ENCODE results near the gene LPIN3. TPM values are rescaled to one million over a fixed set of nuclear protein-coding genes. Genes with fewer than 3 reads are reported as not detected.

LPIN3 gene
- total and polyA plus RNA-seq, 2 of the 4 experiments (the other 2 are of a cell fraction), result 2.3 to 8.3 TPM

- no peak for TF ChIP-seq RFX5 (IDR thresholded peaks at IDR 0.05; ENCODE audit: low read depth, low read length)
Observed at GRCh38 chr20:41365777-41366545, 25.3 kb downstream of the LPIN3 start (continued).

- Histone ChIP-seq H3K4me1 (ENCODE audit: control insufficient read depth, insufficient read depth, low read length) (no peaks in the 10 kb centered on the region), H4K5ac (ENCODE audit: low read depth, low read length) (no peak within 1 kb of the TSS), H2BK15ac (ENCODE audit: low read depth, low read length) (no peak within 1 kb of the TSS), H3K36me3 (ENCODE audit: control insufficient read depth, insufficient read depth, low read length) (no peaks in the 10 kb centered on the region), H2AFZ (replicated peaks; ENCODE audit: low read length, poor library complexity) (peak within 1 kb of the TSS; percentile 65), H3K4me3 (ENCODE audit: insufficient read depth, low read depth, low read length) (peak within 1 kb of the TSS; percentile 17; the same call in 1 of the 2 replicates), H3K4ac (ENCODE audit: low read depth, low read length) (no peak within 1 kb of the TSS), H3K9ac (ENCODE audit: low read depth, low read length) (no peak within 1 kb of the TSS), H3K4me2 (ENCODE audit: low read depth, low read length) (peak within 1 kb of the TSS; percentile 36; the same call in 1 of the 2 replicates), H2AK5ac (ENCODE audit: low read depth, low read length) (no peak within 1 kb of the TSS), H3K18ac (ENCODE audit: low read depth, low read length) (no peak within 1 kb of the TSS), H4K8ac (ENCODE audit: low read depth in 2 of 2, low read length in 2 of 2) (no peak within 1 kb of the TSS), H2BK120ac (ENCODE audit: low read depth, low read length) (no peak within 1 kb of the TSS), H4K91ac (ENCODE audit: insufficient read depth, low read depth, low read length) (no peak within 1 kb of the TSS), H3K14ac (replicated peaks; ENCODE audit: low read depth, low read length) (no peak within 1 kb of the TSS), H3K27me3 (ENCODE audit: control insufficient read depth, insufficient read depth, low read length) (peaks cover 61% of the 10 kb centered on the region), H3K56ac (ENCODE audit: extremely low read depth, insufficient read depth, low read length) (no peak within 1 kb of the TSS), H3K23ac (ENCODE audit: low read depth, low read length) (no peak within 1 kb of the TSS), H2BK5ac (ENCODE audit: low read depth, low read length, poor library complexity, severe bottlenecking) (no peak within 1 kb of the TSS), H3K79me1 (ENCODE audit: low read depth in 1 of 2, low read length in 2 of 2) (no peaks in the 10 kb centered on the region), H3K9me3 (ENCODE audit: control insufficient read depth, insufficient read depth, low read length) (peaks cover 4% of the 10 kb centered on the region; the same call in 1 of the 2 replicates), H3K9me1 (ENCODE audit: insufficient read depth, low read length) (no peaks in the 10 kb centered on the region), H2BK20ac (ENCODE audit: low read depth, low read length) (no peak within 1 kb of the TSS), H4K20me1 (ENCODE audit: insufficient read depth, low read length) (peaks cover 4% of the 10 kb centered on the region; the same call in 1 of the 2 replicates), H2AK9ac (replicated peaks; ENCODE audit: low read depth, low read length, poor library complexity) (no peak within 1 kb of the TSS), H3K27ac (ENCODE audit: insufficient read depth, low read length) (no peak within 1 kb of the TSS)
- dilution Hi-C loops (cut with HindIII; ENCODE audit: low sequenced_read_pairs, unreplicated experiment) (no loop called here), intact Hi-C loops (cut with micrococcal nuclease) (no loop called here), in situ Hi-C loops (cut with MboI; ENCODE audit: low sequenced_read_pairs) (no loop called here)
- no TSS peak for BruUV-seq (replicated peaks)
- POLR2A ChIA-PET (ENCODE audit: unreplicated experiment), result no interaction called here
- CTCF ChIA-PET, result interaction anchor here (1.4 kb wide), 1 partner anchor 31 kb away, joined by 4 read pairs; no protein-coding TSS in a partner anchor
- ATAC-seq (ENCODE audit: low read depth), result peak; percentile 59
- 9% methylated on average over 49 of the region's 93 CpGs; no CpG with 5 or more reads in 1 of the 2 experiments for WGBS, 2 experiments (ENCODE audit: extremely low coverage in 2 of 2, insufficient read length in 1 of 2)
- DNase-seq, result no peak
- TF ChIP-seq RCOR1 (IDR thresholded peaks at IDR 0.05; ENCODE audit: insufficient replicate concordance, low read length), result no peak
- TF ChIP-seq MAZ (IDR thresholded peaks at IDR 0.05; ENCODE audit: borderline replicate concordance, low read depth, low read length), result no peak
- TF ChIP-seq BHLHE40 (IDR thresholded peaks at IDR 0.05; ENCODE audit: low read depth, low read length), result no peak
- no peak for TF ChIP-seq SMC3 (IDR thresholded peaks at IDR 0.05; ENCODE audit: low read depth, low read length)
- no peak for TF ChIP-seq NFE2L2 (IDR thresholded peaks at IDR 0.05; ENCODE audit: low read depth, low read length)
- TF ChIP-seq RAD21 (IDR thresholded peaks at IDR 0.05; ENCODE audit: low read length), result no peak
- TF ChIP-seq POLR2A (IDR thresholded peaks at IDR 0.05; ENCODE audit: low read depth, low read length), result no peak
- TF ChIP-seq CTCF (conservative IDR thresholded peaks at IDR 0.05; ENCODE audit: low read depth, low read length), result no peak
- TF ChIP-seq FOS (IDR thresholded peaks at IDR 0.05; ENCODE audit: low read depth, low read length), result no peak
- no peak for TF ChIP-seq ELK1 (IDR thresholded peaks at IDR 0.05; ENCODE audit: borderline replicate concordance, low read depth, low read length)
- TF ChIP-seq MAFK (IDR thresholded peaks at IDR 0.05; ENCODE audit: low read depth, low read length), result no peak
- TF ChIP-seq RFX5 (IDR thresholded peaks at IDR 0.05; ENCODE audit: low read depth, low read length), result no peak
Observed at GRCh38 chr20:41366546-41367392, 26.1 kb downstream of the LPIN3 start, which contains the start of gene EMILIN3. Gene EMILIN3, minus strand, starts transcription at chr20:41366818. Its CDS starts 184 bp downstream, at chr20:41366634.

Measured in IMR-90 (cell line).